HG03469 (cell line): Measurements from ENCODE around the gene TADA2B.

ENCODE experiments used
- ATAC-seq: cut with Tn5 transposase; IDR thresholded peaks from one replicate; pipeline ENCODE4 v1.9.1; 2021; ENCODE audit warnings: mild to moderate bottlenecking, moderate library complexity, moderate number of reproducible peaks; ENCODE audit not compliant: unreplicated experiment

TADA2B gene

DNA sequence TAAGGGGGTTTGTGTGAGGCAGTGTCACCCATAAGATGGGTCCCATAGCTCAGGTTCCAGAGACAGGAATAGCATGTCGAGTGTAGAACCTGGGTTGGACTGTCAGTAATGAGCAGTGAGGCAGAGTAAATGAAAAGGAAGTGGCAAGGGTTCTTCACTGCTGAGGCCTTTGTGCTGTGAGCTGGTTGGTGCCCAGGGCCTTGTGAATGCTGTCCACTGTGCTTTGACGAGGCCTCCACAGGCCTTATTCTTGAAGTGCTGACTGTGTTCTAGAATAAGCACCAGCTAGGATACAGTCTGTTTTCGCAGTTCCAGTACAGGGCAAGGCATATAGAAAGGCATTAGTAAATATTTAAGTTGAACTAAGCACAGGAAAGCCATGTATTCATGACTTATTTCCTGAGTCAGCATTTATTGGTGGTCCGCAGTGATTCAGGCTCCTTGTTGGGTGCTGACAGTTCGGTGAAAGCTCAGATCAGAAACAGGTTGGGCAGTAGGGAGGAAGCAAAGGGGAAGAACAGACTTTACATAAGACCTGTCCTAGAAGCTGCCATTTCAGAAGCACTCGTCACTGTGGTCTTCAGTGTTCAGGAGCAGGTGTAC, 25.6 kb upstream of the TADA2B start:
- ATAC-seq, result no peak

DNA sequence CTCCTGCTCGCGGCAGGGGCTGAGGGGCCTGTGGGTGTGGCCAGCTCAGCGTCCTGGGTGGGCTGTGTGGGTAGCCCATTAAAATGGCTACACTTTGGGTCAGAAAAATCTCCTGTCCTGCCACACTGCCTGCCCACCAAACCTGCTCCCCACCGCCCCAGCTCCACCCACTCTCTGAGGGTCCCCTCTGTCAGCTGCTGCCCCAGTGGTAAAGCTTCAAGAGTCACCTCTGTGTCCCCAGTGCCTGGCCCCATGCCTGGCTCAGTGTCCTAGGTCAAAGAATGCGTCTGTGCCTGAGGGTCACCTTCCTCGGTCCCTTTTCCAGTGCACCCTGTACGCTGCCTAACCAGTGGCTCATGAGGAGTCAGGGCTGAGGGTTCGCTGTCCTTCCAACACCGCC, 24.9 kb upstream of the TADA2B start:
- ATAC-seq, result no peak

DNA sequence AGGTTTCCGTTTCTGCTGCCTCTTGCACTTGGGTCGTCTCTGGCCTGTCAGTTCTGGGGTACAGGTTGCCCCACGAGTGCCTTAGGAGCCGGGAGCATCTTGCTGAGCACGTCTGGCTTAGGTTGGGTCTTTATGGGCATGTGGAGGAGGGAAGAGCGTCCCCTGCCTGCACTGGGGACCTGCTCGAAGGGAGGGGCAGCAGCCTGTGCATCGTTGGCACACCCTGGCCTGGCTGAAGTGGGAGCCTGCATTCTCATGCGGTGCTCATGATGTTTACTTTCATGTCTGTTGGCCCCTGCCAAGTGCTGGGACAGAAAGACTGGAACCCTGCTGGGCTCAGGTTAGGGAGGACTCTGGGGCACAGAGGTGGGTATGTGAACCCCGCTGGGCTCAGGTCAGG, 23.8 kb upstream of the TADA2B start:
- ATAC-seq, result no peak

DNA sequence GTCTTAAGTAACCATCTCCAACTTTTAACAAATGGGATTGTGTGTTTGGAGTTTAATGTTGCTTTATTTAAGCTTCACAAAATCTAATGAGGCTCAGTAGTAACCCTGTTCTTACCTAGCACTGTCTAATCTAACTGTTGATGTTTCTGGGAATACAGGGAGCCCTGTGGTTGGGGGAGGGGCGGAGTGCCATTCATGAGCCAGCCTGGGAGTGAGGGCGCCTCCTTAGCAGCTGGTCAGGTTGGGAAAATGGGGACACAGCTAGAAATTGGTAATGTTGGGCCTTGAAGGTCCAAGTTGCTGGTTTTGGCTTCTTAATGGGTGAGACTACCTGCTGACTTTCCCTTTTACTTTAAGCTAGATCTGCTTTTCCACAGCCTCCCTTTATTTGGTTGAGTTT, 22.9 kb upstream of the TADA2B start:
- ATAC-seq, result no peak

DNA sequence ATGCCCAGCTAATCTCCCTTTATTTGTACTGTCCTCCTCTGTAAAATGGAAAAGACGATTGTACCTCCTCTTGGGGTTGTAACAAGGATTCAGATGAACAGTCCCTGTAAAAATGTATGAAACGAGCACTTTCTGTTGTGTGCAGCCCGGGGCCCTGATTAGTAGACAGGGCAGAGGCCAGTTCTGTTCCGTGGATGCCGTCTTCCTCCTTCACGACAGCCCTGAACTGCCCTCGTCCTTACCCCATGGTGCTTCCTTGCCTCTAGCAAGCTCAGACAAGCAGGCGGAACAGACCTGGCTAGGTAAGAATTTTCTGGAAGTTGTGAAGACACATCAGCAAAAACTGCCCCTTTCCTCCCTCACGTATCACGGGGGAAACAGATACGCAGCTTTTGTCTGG, 22.3 kb upstream of the TADA2B start:
- ATAC-seq, result no peak

DNA sequence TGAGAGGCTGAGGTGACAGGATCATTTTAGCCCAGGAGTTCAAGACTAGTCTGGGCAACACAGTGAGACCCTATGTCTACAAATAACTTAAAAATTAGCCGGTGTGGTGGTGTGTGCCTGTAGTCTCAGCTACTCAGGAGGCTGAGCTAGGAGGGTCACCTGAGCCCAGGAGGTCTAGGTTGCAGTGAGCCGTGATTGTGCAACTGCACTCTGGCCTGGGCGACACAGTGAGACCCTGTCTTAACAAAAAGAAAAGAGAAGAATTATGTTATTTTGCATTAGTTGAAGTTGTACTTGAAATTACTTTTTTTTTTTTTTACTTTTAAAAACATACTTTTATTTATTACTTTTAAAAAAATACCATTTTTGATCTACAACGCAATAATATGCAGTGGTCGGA, 21.8 kb upstream of the TADA2B start:
- no peak for ATAC-seq

DNA sequence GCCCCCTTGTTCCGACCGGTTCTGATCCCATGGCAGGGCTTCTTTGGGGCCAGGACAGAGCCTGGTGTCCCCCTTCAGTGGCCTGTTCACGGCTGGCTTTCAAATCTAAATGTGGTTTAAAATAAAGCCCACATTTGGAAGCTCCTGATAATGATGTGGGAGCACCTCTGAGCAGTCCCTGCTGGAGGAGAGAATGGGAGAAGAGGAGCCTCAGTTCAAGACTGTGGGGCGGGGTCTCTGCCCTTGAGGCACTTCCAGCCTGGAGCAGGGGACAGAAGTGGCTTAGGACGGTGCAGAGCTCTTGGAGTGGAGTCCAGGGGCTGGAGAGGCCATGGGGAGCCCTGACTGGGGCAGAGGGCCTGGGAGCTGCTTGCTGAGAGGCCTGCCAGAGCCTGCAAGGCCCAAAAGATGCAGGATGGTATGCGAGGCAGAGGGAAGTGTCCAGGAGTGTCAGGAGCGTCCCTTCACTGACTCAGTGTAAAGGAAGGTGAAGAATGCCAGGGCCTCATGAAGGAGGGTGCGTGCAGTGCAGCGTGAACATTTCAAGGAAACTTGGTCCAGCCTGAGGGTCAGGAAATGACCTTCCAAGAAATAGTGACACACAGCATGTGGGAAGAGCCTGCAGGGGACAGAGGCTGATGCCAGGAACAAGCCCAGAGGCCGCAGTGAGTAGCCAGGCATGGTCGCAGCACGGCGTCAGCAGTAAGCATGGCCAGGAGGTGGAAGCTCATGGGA, 21.1 kb upstream of the TADA2B start:
- no peak for ATAC-seq

DNA sequence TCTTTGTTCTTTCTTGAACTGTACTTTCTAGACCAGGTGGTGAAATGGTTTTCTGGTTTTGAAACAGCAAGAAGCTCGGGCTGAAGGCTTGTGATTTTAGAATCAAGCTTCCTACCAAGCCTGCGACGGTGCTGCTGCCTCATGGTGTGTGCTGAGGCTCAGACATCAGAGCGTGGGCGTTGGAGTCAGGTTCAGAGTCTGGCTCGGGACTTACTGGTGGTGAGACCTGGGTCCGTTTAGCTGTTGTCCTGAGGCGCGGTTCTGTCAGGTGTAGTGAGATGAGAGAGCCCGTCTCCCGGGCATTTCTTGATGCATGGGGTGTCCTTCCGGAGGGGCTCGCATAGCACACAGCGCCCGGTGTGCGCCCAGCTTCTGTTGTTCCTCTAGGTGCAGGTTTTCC, 19.7 kb upstream of the TADA2B start:
- ATAC-seq, result no peak

DNA sequence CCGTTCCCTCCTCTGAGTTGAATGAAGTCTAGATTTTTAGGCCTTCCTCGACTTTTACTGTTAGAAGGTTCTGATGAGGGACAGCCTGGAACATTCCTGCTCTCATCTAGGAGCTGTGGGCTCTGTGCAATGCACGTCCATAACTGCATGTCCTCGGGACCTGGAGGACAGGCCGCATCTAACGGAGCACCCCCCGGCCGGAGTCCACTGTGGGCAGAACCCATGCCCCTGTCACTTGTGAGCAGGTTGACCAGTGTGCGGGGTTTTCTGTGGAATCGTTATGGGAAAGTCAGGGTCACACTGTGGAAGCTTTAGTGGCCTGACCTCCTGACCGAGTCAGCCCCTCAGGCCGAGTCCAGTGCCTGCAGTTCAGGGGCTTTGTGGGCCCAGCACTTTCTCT, 19.3 kb upstream of the TADA2B start:
- no peak for ATAC-seq

DNA sequence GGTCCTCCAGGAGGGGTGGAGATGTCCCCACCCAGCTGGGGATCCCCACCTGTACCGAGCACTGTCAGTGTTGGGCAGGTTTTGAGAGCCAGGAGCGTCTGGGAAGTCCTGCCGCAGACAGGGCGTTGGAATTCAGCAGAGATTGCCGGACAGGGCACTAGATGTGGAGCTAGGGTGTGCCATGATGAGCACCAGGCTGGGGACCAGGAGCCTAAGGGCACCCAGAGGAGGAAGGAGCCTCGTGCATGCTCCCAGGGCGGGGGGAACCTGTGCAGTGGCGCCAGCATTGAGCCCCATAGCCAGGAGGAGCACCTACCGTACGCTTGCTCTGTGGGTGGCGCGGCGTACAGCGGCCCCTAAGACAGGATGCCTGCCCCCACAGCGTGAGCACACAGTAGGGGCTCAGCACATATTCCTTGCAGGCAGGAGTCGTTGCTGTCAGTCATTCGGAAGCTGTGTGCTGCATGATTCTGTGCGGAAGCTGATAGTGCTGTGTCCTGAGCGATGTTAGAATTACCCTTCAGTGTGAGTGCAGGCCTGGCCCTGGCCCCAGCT, 18.8 kb upstream of the TADA2B start:
- ATAC-seq, result no peak

DNA sequence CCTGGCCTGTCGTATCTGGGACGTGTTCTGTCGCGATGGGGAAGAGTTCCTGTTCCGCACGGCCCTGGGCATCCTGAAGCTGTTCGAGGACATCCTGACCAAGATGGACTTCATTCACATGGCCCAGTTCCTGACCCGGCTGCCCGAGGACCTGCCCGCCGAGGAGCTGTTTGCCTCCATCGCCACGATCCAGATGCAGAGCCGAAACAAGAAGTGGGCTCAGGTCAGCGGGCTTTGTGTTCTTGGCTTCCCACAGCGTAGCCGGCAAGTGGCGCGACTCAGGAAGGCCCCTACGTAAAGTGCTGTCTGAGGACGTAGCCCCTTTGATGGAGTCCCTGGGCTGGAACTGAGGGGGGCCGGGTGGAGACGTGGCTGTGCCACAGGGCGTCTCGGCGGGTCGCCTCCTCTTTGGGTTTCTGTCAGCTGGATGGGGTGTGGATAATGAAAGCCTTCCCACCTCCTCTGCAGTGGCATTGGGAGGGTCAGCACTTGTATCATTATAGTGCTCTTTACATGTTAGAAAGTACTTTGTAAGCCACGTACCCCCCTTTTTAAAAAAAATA, 18.1 kb upstream of the TADA2B start:
- ATAC-seq, result no peak

DNA sequence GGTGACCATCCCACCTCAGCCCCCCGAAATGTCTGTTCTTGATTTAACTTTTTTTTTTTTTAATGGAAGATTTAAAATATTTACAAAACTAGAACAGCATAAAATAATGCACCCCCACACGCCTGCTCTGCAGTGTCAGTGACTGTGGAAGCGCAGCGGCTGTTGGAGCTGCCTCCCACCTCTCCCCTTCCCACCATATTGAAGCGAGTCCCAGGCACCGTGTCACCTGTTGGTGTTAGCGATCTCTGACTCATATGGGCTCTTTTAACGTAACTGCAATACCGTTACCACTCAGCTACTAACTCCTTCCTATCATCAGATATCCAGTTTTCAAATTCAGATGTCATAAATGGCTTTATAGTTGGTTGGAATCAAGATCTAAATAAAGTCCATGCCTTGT, 17.1 kb upstream of the TADA2B start:
- ATAC-seq, result no peak

DNA sequence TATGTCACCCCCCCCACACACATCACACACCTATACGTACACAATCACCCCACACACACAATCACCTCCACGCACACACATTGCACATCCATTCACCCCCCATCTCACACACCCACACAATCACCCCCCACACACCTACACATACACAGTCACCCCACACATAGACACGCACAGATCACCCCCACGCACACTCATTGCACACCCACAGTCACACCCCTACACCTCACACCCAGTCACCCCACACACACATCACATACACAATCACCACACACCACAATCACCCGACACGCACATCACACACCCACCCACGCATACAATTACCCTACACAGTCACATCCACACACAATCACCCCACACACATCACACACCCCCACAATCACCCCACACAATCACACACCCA, 15.9 kb upstream of the TADA2B start:
- ATAC-seq, result no peak

DNA sequence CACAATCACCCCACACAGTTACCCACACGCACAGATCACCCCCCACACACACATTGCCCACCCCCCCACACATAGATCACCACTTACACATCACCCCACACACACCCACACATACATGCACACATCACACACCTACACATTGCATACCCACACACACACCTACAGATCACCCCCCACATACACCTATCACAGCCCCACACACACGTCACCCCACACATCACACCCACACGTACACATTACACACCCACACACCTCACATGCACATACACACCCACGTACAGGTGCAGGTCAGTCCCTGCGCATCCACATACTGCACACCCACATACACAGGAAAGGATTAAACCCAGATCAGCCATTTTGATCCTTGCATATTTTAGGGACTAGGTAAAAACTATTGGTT, 15.3 kb upstream of the TADA2B start:
- no peak for ATAC-seq

DNA sequence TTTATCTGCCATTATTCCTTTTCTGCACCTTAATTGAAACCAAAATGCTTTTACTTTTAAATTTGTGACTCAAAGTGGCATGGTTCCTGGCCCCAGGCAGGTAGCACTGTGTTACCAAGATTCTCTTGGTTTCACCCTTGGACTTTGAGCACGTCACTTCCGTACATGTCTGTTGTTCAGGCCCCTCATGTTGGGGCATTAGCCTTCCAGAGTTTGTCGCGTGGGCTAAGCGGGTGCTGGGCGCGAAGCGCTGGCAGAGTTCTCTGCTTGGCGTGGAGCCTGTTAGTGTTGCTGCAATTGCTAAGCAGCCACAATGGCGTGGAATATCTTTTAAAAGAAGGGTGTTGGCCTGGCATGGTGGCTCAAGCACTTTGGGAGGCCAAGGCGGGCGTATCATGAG, 14.0 kb upstream of the TADA2B start:
- ATAC-seq, result no peak

DNA sequence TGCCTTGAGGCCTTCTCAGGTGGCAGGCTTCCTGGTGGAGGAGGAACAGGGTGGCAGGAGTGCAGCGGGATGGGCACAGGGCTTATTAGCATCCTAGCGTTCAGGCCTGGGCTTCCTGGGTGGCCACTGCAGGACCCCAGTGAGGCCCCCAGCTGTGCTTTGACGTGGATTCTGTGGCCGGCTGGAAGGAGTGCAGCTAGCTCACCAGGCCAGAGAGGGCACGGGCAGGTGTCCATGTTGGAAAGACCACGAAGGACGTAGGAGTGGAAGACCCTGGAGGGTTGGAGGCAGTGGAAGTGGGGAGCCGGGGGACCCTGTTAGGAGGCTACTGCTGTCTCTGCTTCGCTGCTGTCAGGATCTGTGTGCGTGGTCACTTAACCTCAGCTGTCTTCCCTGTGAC, 13.3 kb upstream of the TADA2B start:
- ATAC-seq, result no peak

DNA sequence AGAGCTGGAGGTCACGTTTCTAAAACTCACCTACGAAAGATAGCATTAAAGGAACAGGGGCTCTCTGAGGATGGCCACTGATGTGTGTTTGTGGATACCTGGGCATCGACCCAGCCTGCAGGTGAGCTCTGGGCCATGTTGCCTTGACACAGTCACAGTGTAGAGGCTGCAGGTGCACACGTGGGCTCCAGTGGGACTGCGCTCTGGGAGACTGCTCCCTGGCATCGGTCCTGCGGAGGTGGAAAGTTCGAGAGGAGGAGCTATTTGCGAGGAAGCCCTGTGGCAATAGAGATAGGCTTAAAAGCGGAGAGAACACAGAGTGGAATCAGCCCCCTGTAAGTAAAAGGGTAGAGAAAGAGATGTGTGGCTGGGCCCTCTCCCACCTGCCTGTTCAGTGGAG, 12.3 kb upstream of the TADA2B start:
- ATAC-seq, result no peak

DNA sequence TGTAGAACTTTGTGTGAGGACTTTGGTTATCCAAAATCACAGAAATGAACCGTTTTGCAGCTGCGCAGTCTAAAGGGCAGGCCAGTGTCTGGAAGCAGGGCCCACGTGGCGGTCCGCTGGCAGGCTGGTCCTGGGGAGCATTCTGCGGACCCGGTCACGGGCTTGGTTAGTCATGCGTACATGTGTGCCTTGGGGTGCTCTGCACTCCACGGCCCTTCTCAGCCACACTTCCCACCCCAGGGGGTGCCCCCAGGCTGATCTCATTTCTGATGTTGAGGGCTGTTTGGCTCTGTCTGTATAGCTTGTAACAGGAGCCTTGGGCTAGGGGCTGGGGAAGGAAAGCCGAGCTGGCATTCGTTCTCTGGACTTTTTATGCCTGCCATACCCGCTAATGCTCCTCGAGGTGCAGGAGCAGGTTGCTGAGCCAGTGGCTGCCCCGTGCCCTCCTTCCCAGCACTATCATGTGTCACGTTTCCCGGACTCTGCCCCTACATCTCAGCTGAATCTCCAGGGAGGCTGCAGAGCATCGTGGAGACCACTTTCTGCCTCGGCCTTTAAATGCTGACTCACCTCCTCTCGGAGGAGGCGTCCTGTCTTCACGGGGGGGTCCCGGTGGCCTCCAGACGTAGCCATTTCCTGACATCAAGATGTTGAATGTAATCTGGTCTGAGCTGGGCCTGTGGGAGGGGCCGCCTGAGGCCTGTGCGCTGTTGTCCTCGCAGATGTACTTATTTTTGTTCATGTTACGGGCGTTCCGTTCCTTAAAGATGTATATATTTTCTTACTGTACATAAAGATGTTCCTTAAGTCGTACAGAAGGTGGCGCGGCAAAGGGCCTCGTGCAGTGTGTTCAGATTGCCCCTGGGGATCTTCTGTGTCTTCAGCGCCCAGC, 11.4 kb upstream of the TADA2B start:
- ATAC-seq, result no peak

DNA sequence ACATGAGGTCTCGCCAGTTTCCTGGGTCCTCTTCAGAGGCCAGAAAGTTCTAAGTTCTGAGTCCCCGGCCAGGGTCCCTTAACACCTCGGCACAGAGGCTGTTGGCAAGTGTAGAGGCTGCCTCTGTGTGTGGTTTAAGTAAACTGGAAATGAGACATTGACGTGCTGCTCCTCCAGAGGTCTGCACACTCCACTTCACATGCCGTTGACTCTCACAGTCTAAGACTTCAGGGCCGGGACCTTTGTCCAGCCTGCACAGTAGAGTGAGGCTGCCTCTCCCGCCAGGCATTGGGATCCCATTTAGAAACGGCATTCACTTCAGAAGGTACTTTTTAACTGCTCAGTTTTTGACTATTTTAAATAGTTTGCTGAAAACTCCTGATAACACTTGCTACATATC, 10.6 kb upstream of the TADA2B start:
- ATAC-seq, result no peak

DNA sequence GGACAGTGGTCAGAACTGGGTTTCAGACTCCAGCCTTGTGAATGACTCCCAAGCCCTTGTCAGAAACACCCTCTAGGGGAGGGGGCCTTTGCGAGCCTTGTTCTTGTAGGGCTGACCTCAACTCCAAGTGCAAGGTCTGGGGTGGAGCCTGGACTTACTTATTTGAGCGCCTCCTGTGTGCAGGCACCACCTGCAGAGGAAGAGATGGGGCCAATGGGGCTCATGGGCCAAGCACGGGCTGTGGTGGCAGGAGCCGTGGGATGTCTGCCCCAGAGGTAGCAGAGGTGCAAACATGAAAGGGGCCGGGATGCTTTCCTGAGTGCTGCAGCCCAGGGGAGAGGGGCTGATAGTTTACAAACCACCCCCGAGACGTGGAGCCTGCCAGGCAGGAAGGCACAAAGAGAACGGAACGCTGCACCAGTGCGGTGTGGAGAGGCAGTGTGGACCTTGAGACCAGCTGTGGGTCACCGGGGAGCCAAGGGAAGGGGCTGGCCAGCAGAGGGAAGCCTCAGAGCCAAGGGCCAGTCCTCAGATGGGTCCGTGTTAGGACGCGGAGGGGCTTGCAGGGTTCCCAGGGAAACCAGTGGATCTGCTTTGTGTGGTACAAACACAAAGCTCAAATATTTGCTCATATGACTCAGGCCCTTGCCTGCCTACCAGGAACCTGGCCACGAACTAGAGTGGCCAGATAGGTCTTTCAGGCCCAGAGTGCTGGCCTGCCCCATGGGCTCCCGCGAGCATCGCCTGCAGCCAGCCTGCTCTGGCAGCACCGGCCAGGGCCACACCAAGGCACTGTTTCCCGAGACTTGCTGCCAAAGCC, 8.7 kb upstream of the TADA2B start:
- no peak for ATAC-seq

DNA sequence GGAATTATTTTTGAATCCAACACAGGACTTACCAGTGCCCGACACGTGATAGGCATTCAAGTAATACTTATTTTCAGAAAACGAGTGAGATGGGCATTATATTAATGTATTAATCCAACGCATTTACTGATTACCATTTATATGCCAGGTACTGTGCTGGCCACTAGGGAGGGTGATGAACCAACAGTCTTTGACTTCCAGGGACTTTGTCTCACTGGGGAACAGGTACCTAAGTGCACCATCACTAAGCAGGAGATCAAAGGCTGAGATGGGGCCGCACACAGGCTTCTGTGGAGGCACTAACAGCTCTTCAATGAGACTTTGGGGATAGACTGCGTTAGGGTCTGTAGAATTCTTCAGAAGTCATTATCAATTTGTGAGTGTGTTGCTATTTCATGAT, 5.7 kb upstream of the TADA2B start:
- ATAC-seq, result no peak
